ENCODE data around the gene DDB1.

DNA sequence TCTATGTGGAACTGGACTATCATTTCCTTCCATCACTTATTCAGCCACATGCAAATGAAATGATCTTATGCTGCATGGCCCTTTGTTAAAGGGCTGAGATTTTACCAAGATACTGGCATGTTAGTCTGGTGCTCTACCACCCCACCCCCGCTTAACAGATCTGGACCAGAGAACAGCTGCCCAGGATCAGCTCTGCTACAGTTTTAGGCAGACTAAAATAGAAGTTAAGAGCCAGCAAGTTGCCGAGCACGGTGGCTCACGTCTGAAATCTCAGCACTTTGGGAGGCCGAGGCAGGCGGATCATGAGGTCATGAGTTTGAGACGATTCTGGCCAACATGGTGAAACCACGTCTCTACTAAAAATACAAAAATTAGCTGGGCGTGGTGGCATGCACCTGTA, 4.6 kb downstream of the DDB1 start:
- TF ChIP-seq, protein P1, sequence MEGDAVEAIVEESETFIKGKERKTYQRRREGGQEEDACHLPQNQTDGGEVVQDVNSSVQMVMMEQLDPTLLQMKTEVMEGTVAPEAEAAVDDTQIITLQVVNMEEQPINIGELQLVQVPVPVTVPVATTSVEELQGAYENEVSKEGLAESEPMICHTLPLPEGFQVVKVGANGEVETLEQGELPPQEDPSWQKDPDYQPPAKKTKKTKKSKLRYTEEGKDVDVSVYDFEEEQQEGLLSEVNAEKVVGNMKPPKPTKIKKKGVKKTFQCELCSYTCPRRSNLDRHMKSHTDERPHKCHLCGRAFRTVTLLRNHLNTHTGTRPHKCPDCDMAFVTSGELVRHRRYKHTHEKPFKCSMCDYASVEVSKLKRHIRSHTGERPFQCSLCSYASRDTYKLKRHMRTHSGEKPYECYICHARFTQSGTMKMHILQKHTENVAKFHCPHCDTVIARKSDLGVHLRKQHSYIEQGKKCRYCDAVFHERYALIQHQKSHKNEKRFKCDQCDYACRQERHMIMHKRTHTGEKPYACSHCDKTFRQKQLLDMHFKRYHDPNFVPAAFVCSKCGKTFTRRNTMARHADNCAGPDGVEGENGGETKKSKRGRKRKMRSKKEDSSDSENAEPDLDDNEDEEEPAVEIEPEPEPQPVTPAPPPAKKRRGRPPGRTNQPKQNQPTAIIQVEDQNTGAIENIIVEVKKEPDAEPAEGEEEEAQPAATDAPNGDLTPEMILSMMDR (IDR thresholded peaks at IDR 0.05; ENCODE audit: poor library complexity, severe bottlenecking) = no peak
- TF ChIP-seq POLR2AphosphoS5 (IDR thresholded peaks at IDR 0.05) (no peak), EZH2 (IDR thresholded peaks at IDR 0.05; ENCODE audit: borderline replicate concordance, insufficient read depth, low read length, poor library complexity, severe bottlenecking) (no peak)

Data from neural cell (in vitro differentiated cells).